GM12878 (cell line): ENCODE data around the gene CFAP410. TPM values are rescaled to one million over a fixed set of nuclear protein-coding genes. Genes with fewer than 3 reads are reported as not detected.

Experiments used
- ATAC-seq: fragments of 200-7000 bp; cut with Tn5 transposase; 3 replicates; pipeline ENCODE4 v1.9.1; 2020; ENCODE audit warnings: mild to moderate bottlenecking, moderate library complexity
- BruUV-seq: library from RNA; stranded (reverse); fragments of 400-500 nt; replicated peaks from 2 replicates; lab custom pipeline; 2021; lab: Mats Ljungman, UMichigan
- CTCF ChIA-PET: fragments of 300-600 bp; sonication (Branson Sonifier 250); formaldehyde crosslinking; extraction: SDS; loops from one replicate; lab custom pipeline; 2021; ENCODE audit warnings: inconsistent platforms; lab: Yijun Ruan, JAX
- POLR2A ChIA-PET: fragments of 350-600 bp; formaldehyde crosslinking; extraction: SDS; loops from one replicate; lab custom pipeline; 2021; ENCODE audit warnings: inconsistent platforms; lab: Charles Lee
- RAD21 ChIA-PET: fragments of 300-600 bp; sonication (Branson Sonifier 250); formaldehyde crosslinking; loops from one replicate; lab custom pipeline; 2023; ENCODE audit warnings: antibody characterized with exemption; ENCODE audit not compliant: unreplicated experiment; lab: Charles Lee
- SMC1A ChIA-PET: fragments of 300-600 bp; sonication (Branson Sonifier 250); formaldehyde crosslinking; loops from one replicate; lab custom pipeline; 2023; ENCODE audit not compliant: unreplicated experiment, uncharacterized antibody; lab: Charles Lee
- DNase-seq: peaks from one replicate; pipeline ENCODE4 v3.0.0-alpha.2; 2011; ENCODE audit warnings: low read depth, low spot score
- FAIRE-seq: peaks from 3 replicates; lab custom pipeline; 2011; peaks lifted over from hg19 to GRCh38; lab: Jason Lieb, UNC
- H2AFZ ChIP-seq: 2 replicates; pipeline ENCODE4 v1.6.0; 2011; ENCODE audit warnings: low read depth, low read length, control low read depth; ENCODE audit not compliant: control insufficient read depth
- H3K27ac ChIP-seq: 2 replicates; pipeline ENCODE4 v1.5.1; 2011; ENCODE audit warnings: control low read depth; ENCODE audit not compliant: control insufficient read depth, insufficient read depth
- H3K27me3 ChIP-seq, 2 experiments: replicated peaks in 1 of 2; 2 replicates each; pipeline versions ENCODE4 v1.6.0 to v1.6.1; 2011; ENCODE audit warnings: low read length in 1 of 2; ENCODE audit not compliant: control insufficient read depth in 2 of 2, insufficient read depth in 2 of 2
- H3K36me3 ChIP-seq, 2 experiments: 2 replicates each; pipeline ENCODE4 v1.5.1; 2011; ENCODE audit warnings: low read length in 1 of 2; ENCODE audit not compliant: control insufficient read depth in 2 of 2, insufficient read depth in 2 of 2
- H3K4me1 ChIP-seq: 2 replicates; pipeline ENCODE4 v1.6.1; 2011; ENCODE audit warnings: mild to moderate bottlenecking, low read length, moderate library complexity, mixed read lengths; ENCODE audit not compliant: control insufficient read depth, insufficient read depth
- H3K4me2 ChIP-seq: 2 replicates; pipeline ENCODE4 v1.6.0; 2011; ENCODE audit warnings: control low read depth; ENCODE audit not compliant: control insufficient read depth, insufficient read depth
- H3K4me3 ChIP-seq: fragments of 200-600 bp; sonication (generic); 2 replicates; pipeline ENCODE4 v1.5.1; 2016
- H3K79me2 ChIP-seq: 2 replicates; pipeline ENCODE4 v1.6.0; 2011; ENCODE audit warnings: low read length; ENCODE audit not compliant: control insufficient read depth, insufficient read depth
- H3K9ac ChIP-seq: 2 replicates; pipeline ENCODE4 v1.8.0; 2011; ENCODE audit warnings: low read length, control low read depth, mixed read lengths; ENCODE audit not compliant: control insufficient read depth, insufficient read depth
- H3K9me3 ChIP-seq: replicated peaks from 3 replicates; pipeline ENCODE4 v1.5.1; 2011; ENCODE audit warnings: mild to moderate bottlenecking, low read length; ENCODE audit not compliant: control insufficient read depth, insufficient read depth
- H4K20me1 ChIP-seq: 2 replicates; pipeline ENCODE4 v1.6.0; 2011; ENCODE audit not compliant: control insufficient read depth, insufficient read depth
- BCLAF1 ChIP-seq: fragments of 450-650 bp; IDR thresholded peaks from 2 replicates; pipeline ENCODE4 v1.6.1; 2017; ENCODE audit warnings: antibody characterized with exemption, mild to moderate bottlenecking, moderate library complexity
- CHD1 ChIP-seq: IDR thresholded peaks from 2 replicates; pipeline ENCODE4 v1.6.1; 2012; ENCODE audit warnings: low read depth, low read length, improper control_type of control experiment
- CREB1 ChIP-seq: IDR thresholded peaks from 2 replicates; pipeline ENCODE4 v1.6.1; 2012; ENCODE audit warnings: low read depth, mild to moderate bottlenecking, inconsistent platforms
- EGR1 ChIP-seq, 2 experiments: IDR thresholded peaks; 1 replicate in 1 of 2; 2 replicates in 1 of 2; pipeline ENCODE4 v1.6.1; 2011 to 2012; ENCODE audit warnings: low read depth in 2 of 2, low read length in 2 of 2, borderline replicate concordance in 1 of 2, mild to moderate bottlenecking in 1 of 2, moderate library complexity in 1 of 2
- HDAC2 ChIP-seq: fragments of 200-600 bp; sonication (generic); IDR thresholded peaks from 2 replicates; pipeline ENCODE4 v1.6.1; 2017
- HDAC6 ChIP-seq: fragments of 200-600 bp; sonication (generic); IDR thresholded peaks from one replicate; pipeline ENCODE4 v1.8.0; 2017; ENCODE audit warnings: antibody characterized with exemption; ENCODE audit not compliant: unreplicated experiment
- MYC ChIP-seq: IDR thresholded peaks from 2 replicates; pipeline ENCODE4 v1.6.1; 2011; ENCODE audit warnings: mild to moderate bottlenecking, low read length, moderate library complexity, inconsistent platforms; ENCODE audit not compliant: insufficient read depth, insufficient replicate concordance, insufficient read length, severe bottlenecking
- NFYB ChIP-seq: IDR thresholded peaks from 2 replicates; pipeline ENCODE4 v1.6.1; 2011; ENCODE audit warnings: low read depth, mild to moderate bottlenecking, low read length, improper control_type of control experiment, moderate library complexity; ENCODE audit not compliant: insufficient read depth
- RB1 ChIP-seq: fragments of 450-650 bp; formaldehyde crosslinking; IDR thresholded peaks from 2 replicates; pipeline ENCODE4 v1.6.1; 2017; ENCODE audit warnings: mild to moderate bottlenecking, borderline replicate concordance
- RFX5 ChIP-seq: IDR thresholded peaks from 2 replicates; pipeline ENCODE4 v1.6.1; 2011; ENCODE audit warnings: low read depth, low read length, improper control_type of control experiment
- RUNX3 ChIP-seq: IDR thresholded peaks from 2 replicates; pipeline ENCODE4 v1.6.1; 2012; ENCODE audit warnings: low read length, inconsistent platforms
- SP1 ChIP-seq: IDR thresholded peaks from one replicate; pipeline ENCODE4 v1.6.1; 2011; ENCODE audit warnings: low read depth, low read length
- STAT1 ChIP-seq: fragments of 450-650 bp; conservative IDR thresholded peaks from 2 replicates; pipeline ENCODE4 v1.6.1; 2014; ENCODE audit warnings: antibody characterized with exemption, mild to moderate bottlenecking
- TAF1 ChIP-seq: IDR thresholded peaks from 2 replicates; pipeline ENCODE4 v1.6.1; 2011; ENCODE audit warnings: mild to moderate bottlenecking, low read depth, low read length, borderline replicate concordance
- TBL1XR1 ChIP-seq: IDR thresholded peaks from 2 replicates; pipeline ENCODE4 v1.6.1; 2012; ENCODE audit warnings: low read depth, low read length, improper control_type of control experiment
- TCF12 ChIP-seq: IDR thresholded peaks from 2 replicates; pipeline ENCODE4 v1.6.1; 2011; ENCODE audit warnings: low read depth, mild to moderate bottlenecking, low read length
- ZBTB40 ChIP-seq: fragments of 450-650 bp; IDR thresholded peaks from 2 replicates; pipeline ENCODE4 v1.6.1; 2016; ENCODE audit warnings: mild to moderate bottlenecking, moderate library complexity, borderline replicate concordance
- ZNF622 ChIP-seq: fragments of 450-650 bp; IDR thresholded peaks from 2 replicates; pipeline ENCODE4 v1.6.1; 2017; ENCODE audit warnings: mild to moderate bottlenecking, inconsistent platforms
- WGBS: methylation state at CpG from one replicate; pipeline ENCODE4 v1.1.6; 2016; ENCODE audit warnings: low lambda C conversion rate; ENCODE audit not compliant: insufficient replicate concordance, insufficient coverage; ENCODE audit errors: missing lambda C conversion rate; 5-methylcytosine and 5-hydroxymethylcytosine counted together
- in situ Hi-C: fragments of 300-500 bp; cut with MboI; formaldehyde crosslinking; loops from 9 replicates; pipeline ENCODE4 v1.14.3; 2018; ENCODE audit warnings: mixed read lengths
- intact Hi-C: fragments of 100-400 bp; cut with micrococcal nuclease; formaldehyde crosslinking; loops from one replicate; pipeline ENCODE4 v1.14.2; 2022; ENCODE audit not compliant: unreplicated experiment
- polyA plus RNA-seq, 11 experiments: library from polyadenylated mRNA; depleted of rRNA in 4 of 11; unstranded in 6 of 11; stranded (reverse) in 5 of 11; fragments of >200 nt; fragmentation: Nextera tagmentation in 4 of 11; fragmentation: Illumina TruSeq in 1 of 11; extraction: Ambion mirVana in 4 of 11; extraction: Trizol in 1 of 11; gene quantifications; 1 replicate in 1 of 11; 2 replicates in 10 of 11; pipeline versions ENCODE4 v1.2.1 to v1.2.3, GENCODE V29; 2011 to 2016; ENCODE audit warnings: inconsistent platforms in 2 of 11, missing spikeins in 2 of 11, low read depth in 1 of 11
- total RNA-seq, 4 experiments: library from RNA; depleted of rRNA in 3 of 4; stranded (reverse); fragments of >200 nt in 3 of 4; fragmentation: Illumina TruSeq in 1 of 4; extraction: Trizol in 1 of 4; gene quantifications; 2 replicates each; pipeline versions ENCODE4 v1.2.1 to v1.2.3, GENCODE V29; 2013 to 2021

Gene CFAP410
- total and polyA plus RNA-seq, 10 of the 15 experiments (the other 5 are each of a cell fraction or from before 2014, with no cell fraction given): 0.14 to 24.8 (median 11.3) TPM

GRCh38 chr21:44304011-44304616, 35.1 kb downstream of the CFAP410 start:
- intact Hi-C loops: no loop called here
- Histone ChIP-seq H3K9me3 (no peaks in the 10 kb centered on the region), H2AFZ (no peak overlapping the region), H3K9ac (no peak overlapping the region), H3K4me1 (peaks cover 11% of the 10 kb centered on the region), H3K27me3 (no peaks in the 10 kb centered on the region), H3K79me2 (peaks cover 61% of the 10 kb centered on the region), H3K27ac (no peak overlapping the region), H3K36me3 (peaks cover 0 to 6% of the 10 kb centered on the region in 2 experiments; a peak in 3 of 4 replicates), H4K20me1 (no peaks in the 10 kb centered on the region; the same call in 1 of the 2 replicates), H3K4me2 (no peak overlapping the region), H3K4me3 (no peak overlapping the region)
- no TSS peak for BruUV-seq
- SMC1A ChIA-PET: interaction anchor here (0.8 to 1.3 kb wide), 4 partner anchors 8 to 34 kb away, joined by 3 read pairs; no protein-coding TSS in a partner anchor
- POLR2A ChIA-PET: interaction anchor here (0.9 kb wide), 1 partner anchor 35 kb away, joined by 3 read pairs; the partner anchor contains the start of gene CFAP410
- DNase-seq (no peak), ATAC-seq (no peak), FAIRE-seq (no peak)
- RAD21 ChIA-PET: interaction anchor here (0.7 to 2.0 kb wide), 3 partner anchors 8 to 490 kb away, joined by 3 to 9 read pairs (median 4); no protein-coding TSS in a partner anchor
- in situ Hi-C loops: no loop called here
- CTCF ChIA-PET: interaction anchor here (0.6 to 1.7 kb wide), 11 partner anchors 9 to 489 kb away, joined by 3 to 9 read pairs (median 4); no protein-coding TSS in a partner anchor
- 88% methylated on average over 13 of the region's 16 CpGs for WGBS
- TF ChIP-seq MYC: no peak
- no peak for TF ChIP-seq CREB1
- no peak for TF ChIP-seq BCLAF1
- TF ChIP-seq TAF1: no peak
- no peak for TF ChIP-seq HDAC2
- no peak for TF ChIP-seq NFYB
- no peak for TF ChIP-seq ZBTB40
- TF ChIP-seq CHD1: no peak
- TF ChIP-seq SP1: no peak
- TF ChIP-seq EGR1 (IDR thresholded peaks at IDR 0.05; ENCODE audit: borderline replicate concordance in 1 of 2, low read depth in 2 of 2, low read length in 2 of 2): no peak
- TF ChIP-seq RFX5: no peak
- no peak for TF ChIP-seq RB1
- no peak for TF ChIP-seq RUNX3
- TF ChIP-seq TCF12: no peak
- no peak for TF ChIP-seq TBL1XR1
- no peak for TF ChIP-seq STAT1
- no peak for TF ChIP-seq ZNF622
- TF ChIP-seq HDAC6: no peak
